GM12892 (cell line): ENCODE data around the gene RGS10.

Experiments used
- POLR2A ChIP-seq: IDR thresholded peaks from 2 replicates; pipeline ENCODE4 v1.6.1; 2011; ENCODE audit warnings: low read depth, low read length, control low read depth
- POLR2AphosphoS5 ChIP-seq: IDR thresholded peaks from 2 replicates; pipeline ENCODE4 v1.6.1; 2011; ENCODE audit warnings: low read depth, low read length, control low read depth
- TAF1 ChIP-seq: IDR thresholded peaks from 2 replicates; pipeline ENCODE4 v1.6.1; 2011; ENCODE audit warnings: low read depth, mild to moderate bottlenecking, control low read depth, low read length, borderline replicate concordance

DNA sequence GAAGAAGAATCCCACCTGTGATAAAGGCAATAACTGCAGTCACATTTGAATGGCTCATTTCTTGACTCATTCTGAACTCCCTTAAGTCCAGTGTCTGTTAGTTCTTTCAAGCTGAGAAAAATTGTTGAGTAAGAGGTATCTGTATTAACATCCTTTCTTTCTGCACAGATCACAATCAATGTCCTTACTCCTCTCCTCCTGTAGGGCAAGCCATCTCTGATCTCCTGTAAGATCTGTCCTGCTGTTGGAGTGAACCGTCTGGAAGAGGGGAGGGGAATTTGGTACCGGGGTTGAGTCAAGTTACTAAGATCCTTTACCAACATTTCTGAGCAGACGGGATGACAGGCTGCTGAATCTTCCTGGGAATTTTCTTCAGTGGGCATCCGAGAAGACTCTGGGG is 19.6 kb upstream of the RGS10 start:
- TF ChIP-seq POLR2AphosphoS5 (no peak), POLR2A (no peak), TAF1 (no peak)
